HS-5 (cell line): Measurements from ENCODE around the gene LHFPL3.

Experiments used
- DNase-seq: peaks from one replicate; pipeline ENCODE4 v3.0.0-alpha.2; 2012; ENCODE audit warnings: low read depth

The LHFPL3 gene

GRCh38 chr7:104846731-104847130 is 518.3 kb downstream of the LHFPL3 start:
- DNase-seq = no peak

- DNase-seq = no peak
Observed at GRCh38 chr7:104848138-104848990, 520.0 kb downstream of the LHFPL3 start.

GRCh38 chr7:104850374-104850773 is 522.0 kb downstream of the LHFPL3 start:
- DNase-seq = no peak

GRCh38 chr7:104851268-104851667 is 522.9 kb downstream of the LHFPL3 start:
- no peak for DNase-seq

- no peak for DNase-seq
Observed at GRCh38 chr7:104852386-104852785, 524.0 kb downstream of the LHFPL3 start.

GRCh38 chr7:104855861-104856260 is 527.5 kb downstream of the LHFPL3 start:
- no peak for DNase-seq

GRCh38 chr7:104857458-104858425 is 529.3 kb downstream of the LHFPL3 start:
- DNase-seq = no peak

GRCh38 chr7:104859754-104860426 is 531.5 kb downstream of the LHFPL3 start:
- no peak for DNase-seq

GRCh38 chr7:104861729-104862390 is 533.5 kb downstream of the LHFPL3 start:
- no peak for DNase-seq

- DNase-seq = no peak
Observed at GRCh38 chr7:104862719-104863118, 534.3 kb downstream of the LHFPL3 start.

GRCh38 chr7:104873401-104873800 is 545.0 kb downstream of the LHFPL3 start:
- DNase-seq = no peak

GRCh38 chr7:104878577-104878976 is 550.2 kb downstream of the LHFPL3 start:
- no peak for DNase-seq

GRCh38 chr7:104883248-104883717 is 554.9 kb downstream of the LHFPL3 start:
- DNase-seq = no peak

GRCh38 chr7:104883718-104884452 is 555.5 kb downstream of the LHFPL3 start:
- DNase-seq = peak; percentile 30

- DNase-seq = no peak
Observed at GRCh38 chr7:104886651-104887050, 558.2 kb downstream of the LHFPL3 start.

GRCh38 chr7:104890216-104890615 is 561.8 kb downstream of the LHFPL3 start:
- DNase-seq = no peak

- DNase-seq = peak; percentile 19
Observed at GRCh38 chr7:104891949-104892348, 563.5 kb downstream of the LHFPL3 start.

- DNase-seq = no peak
Observed at GRCh38 chr7:104894314-104894713, 565.9 kb downstream of the LHFPL3 start.

- DNase-seq = no peak
Observed at GRCh38 chr7:104894726-104895521, 566.5 kb downstream of the LHFPL3 start.
